Thyroid gland (tissue), 4 donors: ENCODE results near the gene NUP62CL. TPM values are rescaled to one million over a fixed set of nuclear protein-coding genes. Genes with fewer than 3 reads are reported as not detected.
"Not testable (repeated sequence)": the region's sequence is repeated elsewhere in the genome, so short reads cannot be mapped to it uniquely, and the experiment has no call there.

Source experiments
- DNase-seq, 2 donors: peaks; one replicate each; pipeline ENCODE4 v3.0.0-alpha.2; 2019
- H3K27ac ChIP-seq, 3 donors: fragments of 200-600 bp; sonication (generic); 1 replicate in 2 of 3; 2 replicates in 1 of 3; pipeline ENCODE4 v1.5.1; 2016 to 2019; ENCODE audit warnings: mild to moderate bottlenecking in 1 of 3, moderate library complexity in 1 of 3
- H3K27me3 ChIP-seq: fragments of 200-600 bp; sonication (generic); one replicate; pipeline ENCODE4 v1.5.1; 2019
- H3K36me3 ChIP-seq, 2 donors: fragments of 200-600 bp; sonication (generic); one replicate each; pipeline ENCODE4 v1.5.1; 2016 to 2019
- H3K4me1 ChIP-seq, 2 donors: fragments of 200-600 bp; sonication (generic); one replicate each; pipeline ENCODE4 v1.5.1; 2017 to 2019
- H3K4me3 ChIP-seq, 3 donors: fragments of 200-600 bp; sonication (generic); replicated peaks in 1 of 3; 1 replicate in 2 of 3; 2 replicates in 1 of 3; pipeline ENCODE4 v1.5.1; 2016; ENCODE audit warnings: mild to moderate bottlenecking in 1 of 3
- H3K9me3 ChIP-seq: fragments of 200-600 bp; sonication (generic); one replicate; pipeline ENCODE4 v1.5.1; 2017
- POLR2A ChIP-seq, 2 donors: fragments of 450-650 bp; IDR thresholded peaks; one replicate each; pipeline ENCODE4 v1.6.1; 2017; ENCODE audit warnings: antibody characterized with exemption in 2 of 2, mild to moderate bottlenecking in 2 of 2, moderate library complexity in 1 of 2
- WGBS, 2 donors: methylation state at CpG; one replicate each; pipeline ENCODE4 v1.1.5; 2017; 5-methylcytosine and 5-hydroxymethylcytosine counted together
- intact Hi-C: fragments of 100-400 bp; cut with DNase I; formaldehyde crosslinking; loops from one replicate; pipeline ENCODE4 v1.15.1; 2023
- total RNA-seq, 4 donors: library from RNA; depleted of rRNA; stranded (reverse); fragments of >200 nt; gene quantifications; one replicate each; pipeline ENCODE4 v1.2.3, GENCODE V29; 2016
- TF ChIP-seq, protein P1 (sequence below), 6 experiments: fragments of 200-600 bp in 3 of 6; fragments of 450-650 bp in 3 of 6; sonication (generic) in 3 of 6; IDR thresholded peaks; one replicate each; pipeline ENCODE4 v1.5.1; 2016 to 2019; ENCODE audit warnings: antibody characterized with exemption in 6 of 6, mild to moderate bottlenecking in 2 of 6, inconsistent platforms in 1 of 6, moderate library complexity in 1 of 6

The NUP62CL gene
- total RNA-seq, 4 donors from 2014 or later, result 10.6 to 16.1 (median 15.3) TPM

DNA sequence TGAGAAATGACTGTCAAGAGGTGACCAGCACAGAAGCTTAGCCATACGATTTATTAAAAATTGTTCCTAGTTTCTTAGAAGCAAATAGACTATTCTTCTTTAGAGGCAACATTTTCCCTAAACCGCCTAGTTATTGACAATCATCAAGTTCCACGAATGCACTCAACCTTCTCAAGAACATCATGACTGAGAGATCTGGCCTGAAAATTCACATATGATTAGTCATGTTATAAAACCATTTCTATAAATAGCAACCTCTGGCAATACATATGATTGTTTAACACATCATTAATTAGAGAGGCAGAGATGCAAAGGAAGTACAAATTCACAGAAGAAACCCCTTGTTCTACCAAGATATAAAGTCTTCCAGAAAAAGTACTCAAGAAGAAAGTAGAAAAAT lies 6.7 kb downstream of the NUP62CL start:
- no peak for DNase-seq
- H3K27me3 ChIP-seq, result no peaks in the 10 kb centered on the region
- WGBS, 2 donors, result 59 to 72% methylated on average over 3 of the region's 3 CpGs
- no peaks in the 10 kb centered on the region for H3K4me1 ChIP-seq
- no peaks in the 10 kb centered on the region for H3K36me3 ChIP-seq
- TF ChIP-seq, protein P1, sequence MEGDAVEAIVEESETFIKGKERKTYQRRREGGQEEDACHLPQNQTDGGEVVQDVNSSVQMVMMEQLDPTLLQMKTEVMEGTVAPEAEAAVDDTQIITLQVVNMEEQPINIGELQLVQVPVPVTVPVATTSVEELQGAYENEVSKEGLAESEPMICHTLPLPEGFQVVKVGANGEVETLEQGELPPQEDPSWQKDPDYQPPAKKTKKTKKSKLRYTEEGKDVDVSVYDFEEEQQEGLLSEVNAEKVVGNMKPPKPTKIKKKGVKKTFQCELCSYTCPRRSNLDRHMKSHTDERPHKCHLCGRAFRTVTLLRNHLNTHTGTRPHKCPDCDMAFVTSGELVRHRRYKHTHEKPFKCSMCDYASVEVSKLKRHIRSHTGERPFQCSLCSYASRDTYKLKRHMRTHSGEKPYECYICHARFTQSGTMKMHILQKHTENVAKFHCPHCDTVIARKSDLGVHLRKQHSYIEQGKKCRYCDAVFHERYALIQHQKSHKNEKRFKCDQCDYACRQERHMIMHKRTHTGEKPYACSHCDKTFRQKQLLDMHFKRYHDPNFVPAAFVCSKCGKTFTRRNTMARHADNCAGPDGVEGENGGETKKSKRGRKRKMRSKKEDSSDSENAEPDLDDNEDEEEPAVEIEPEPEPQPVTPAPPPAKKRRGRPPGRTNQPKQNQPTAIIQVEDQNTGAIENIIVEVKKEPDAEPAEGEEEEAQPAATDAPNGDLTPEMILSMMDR (IDR thresholded peaks at IDR 0.05), result no peak
- no peak for TF ChIP-seq POLR2A (IDR thresholded peaks at IDR 0.05)
- no peaks in the 10 kb centered on the region for H3K9me3 ChIP-seq
- H3K27ac ChIP-seq, result no peak overlapping the region
- intact Hi-C loops, result no loop called here
- no peak overlapping the region for H3K4me3 ChIP-seq

DNA sequence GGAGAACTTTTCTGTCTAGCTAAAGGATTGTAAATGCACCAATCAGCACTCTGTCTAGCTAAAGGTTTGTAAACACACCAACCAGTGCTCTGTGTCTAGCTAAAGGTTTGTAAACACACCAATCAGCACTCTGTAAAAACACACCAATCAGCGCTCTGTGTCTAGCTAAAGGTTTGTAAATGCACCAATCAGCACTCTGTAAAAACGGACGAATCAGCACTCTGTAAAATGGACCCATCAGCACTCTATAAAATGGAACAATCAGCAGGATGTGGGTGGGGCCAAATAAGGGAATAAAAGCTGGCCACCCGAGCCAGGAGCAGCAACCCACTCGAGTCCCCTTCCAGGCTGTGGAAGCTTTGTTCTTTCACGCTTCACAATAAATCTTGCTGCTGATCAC lies 8.2 kb downstream of the NUP62CL start:
- DNase-seq, H3K4me1 ChIP-seq, H3K36me3 ChIP-seq, H3K4me3 ChIP-seq, H3K27ac ChIP-seq, intact Hi-C loops, H3K27me3 ChIP-seq, H3K9me3 ChIP-seq: not testable (repeated sequence)
- 86 to 93% methylated on average over 6 of the region's 6 CpGs for WGBS, 2 donors

DNA sequence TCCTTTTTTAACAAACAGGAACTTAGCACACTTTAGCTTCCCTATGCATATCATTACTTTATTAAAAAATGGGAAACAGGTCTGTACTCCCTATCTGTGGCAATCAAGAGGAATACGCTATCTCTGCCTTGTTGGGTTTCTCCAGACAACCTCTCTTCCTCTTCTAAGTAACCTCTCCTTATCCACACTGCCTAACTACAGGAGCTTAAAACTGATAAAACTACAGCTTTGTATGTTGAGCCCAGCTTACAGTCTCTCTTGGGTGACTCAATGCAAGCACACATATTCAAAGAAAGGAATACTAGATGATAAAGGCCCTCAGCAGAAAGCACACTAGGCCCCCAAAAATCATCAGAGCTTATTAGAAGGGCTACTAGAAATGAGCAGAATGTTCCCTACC lies 8.9 kb downstream of the NUP62CL start:
- no peaks in the 10 kb centered on the region for H3K4me1 ChIP-seq
- intact Hi-C loops, result no loop called here
- no peak overlapping the region for H3K27ac ChIP-seq
- TF ChIP-seq POLR2A (IDR thresholded peaks at IDR 0.05), result no peak
- TF ChIP-seq, protein P1 (IDR thresholded peaks at IDR 0.05), result no peak
- no peak overlapping the region for H3K4me3 ChIP-seq
- no peak for DNase-seq
- H3K27me3 ChIP-seq, result no peaks in the 10 kb centered on the region
- 85 to 88% methylated on average over 1 of the region's 1 CpG for WGBS, 2 donors
- H3K9me3 ChIP-seq, result no peaks in the 10 kb centered on the region
- no peaks in the 10 kb centered on the region for H3K36me3 ChIP-seq

DNA sequence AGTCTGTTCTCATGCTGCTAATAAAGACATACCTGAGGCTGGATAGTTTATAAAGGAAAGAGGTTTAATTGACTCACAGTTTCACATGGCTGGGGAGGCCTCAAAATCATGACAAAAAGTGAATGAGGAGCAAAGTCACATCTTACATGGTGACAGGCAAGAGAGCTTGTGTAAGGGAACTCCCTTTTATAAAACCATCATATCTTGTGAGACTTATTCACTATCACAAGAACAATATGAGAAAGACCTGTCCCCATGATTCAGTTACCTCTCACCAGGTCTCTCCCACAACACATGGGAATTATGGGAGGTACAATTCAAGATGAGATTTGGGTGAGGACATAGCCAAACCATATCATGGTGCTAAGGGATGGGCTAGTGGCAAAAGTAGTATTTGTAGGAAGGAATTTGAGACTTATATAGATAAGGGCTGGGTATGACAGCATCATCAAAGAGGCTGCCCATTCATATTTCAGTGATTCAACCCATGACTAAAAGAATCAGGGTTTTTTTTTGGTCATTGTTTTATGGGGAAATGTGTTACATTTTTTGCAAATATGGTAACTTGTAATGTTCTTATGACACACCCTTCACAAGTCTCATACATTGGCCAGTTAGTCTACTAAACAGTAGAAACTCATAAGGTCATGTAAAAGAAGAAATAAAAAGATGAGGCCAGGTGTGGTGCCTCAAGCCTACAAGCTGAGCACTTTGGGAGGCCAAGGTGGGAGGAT lies 34.7 kb downstream of the NUP62CL start:
- Histone ChIP-seq H3K36me3 (no peaks in the 10 kb centered on the region), H3K4me3 (no peak overlapping the region), H3K9me3 (no peaks in the 10 kb centered on the region), H3K27me3 (no peaks in the 10 kb centered on the region), H3K27ac (no peak overlapping the region), H3K4me1 (no peaks in the 10 kb centered on the region)
- no peak for DNase-seq
- TF ChIP-seq POLR2A (IDR thresholded peaks at IDR 0.05), result no peak
- TF ChIP-seq, protein P1 (IDR thresholded peaks at IDR 0.05), result no peak
- intact Hi-C loops, result no loop called here

DNA sequence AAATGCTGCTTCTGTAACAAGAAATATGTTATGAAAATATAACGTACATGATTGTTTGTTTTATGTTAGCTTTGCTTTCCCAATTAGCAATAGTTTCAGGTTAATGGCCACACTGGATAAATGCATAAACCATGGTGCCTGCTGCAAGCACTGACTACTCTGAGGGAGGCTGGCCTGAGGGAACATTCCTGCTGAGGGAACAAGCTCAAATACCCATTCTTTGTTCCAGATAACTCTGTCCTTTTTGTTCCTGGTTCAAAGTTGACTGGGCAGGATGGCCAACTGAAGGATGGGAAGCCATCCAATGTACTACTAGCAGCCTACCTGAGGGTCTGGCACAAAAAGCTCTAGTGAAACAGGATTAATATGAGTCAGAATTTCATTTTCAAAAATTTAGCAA lies 37.5 kb downstream of the NUP62CL start:
- DNase-seq, result no peak
- Histone ChIP-seq H3K27me3 (no peaks in the 10 kb centered on the region), H3K36me3 (no peaks in the 10 kb centered on the region), H3K9me3 (no peaks in the 10 kb centered on the region), H3K4me3 (no peak overlapping the region), H3K4me1 (no peaks in the 10 kb centered on the region), H3K27ac (no peak overlapping the region)
- intact Hi-C loops, result no loop called here
- TF ChIP-seq, protein P1 (IDR thresholded peaks at IDR 0.05), result no peak
- TF ChIP-seq POLR2A (IDR thresholded peaks at IDR 0.05), result no peak
- WGBS, 2 donors, result 80 to 92% methylated on average over 1 of the region's 1 CpG
